ENCODE measurements around the gene SLC34A3. TPM values are rescaled to one million over a fixed set of nuclear protein-coding genes. Genes with fewer than 3 reads are reported as not detected.
A peak's percentile ranks its signal among the peaks of the same experiment; 100 is the strongest.

The SLC34A3 gene
- total RNA-seq, 1 donor from 2014 or later: not detected

GRCh38 chr9:137272241-137273094 lies 41.8 kb downstream of the SLC34A3 start:
- FAIRE-seq (no peak), DNase-seq (ENCODE audit: low read depth) (no peak)
- TF ChIP-seq CTCF (IDR thresholded peaks at IDR 0.05; ENCODE audit: insufficient read depth, low read length, severe bottlenecking): no peak
- Histone ChIP-seq H3K4me3 (ENCODE audit: low read depth, low read length) (no peak overlapping the region), H3K27me3 (ENCODE audit: control insufficient read depth, insufficient read depth, low read length) (no peaks in the 10 kb centered on the region), H3K36me3 (ENCODE audit: control insufficient read depth, insufficient read depth, low read length) (peaks cover 15% of the 10 kb centered on the region)

- Histone ChIP-seq H3K27me3 (ENCODE audit: control insufficient read depth, insufficient read depth, low read length) (no peaks in the 10 kb centered on the region), H3K4me3 (ENCODE audit: low read depth, low read length) (no peak overlapping the region), H3K36me3 (ENCODE audit: control insufficient read depth, insufficient read depth, low read length) (peaks cover 13% of the 10 kb centered on the region)
- FAIRE-seq (no peak), DNase-seq (ENCODE audit: low read depth) (no peak)
- TF ChIP-seq CTCF (IDR thresholded peaks at IDR 0.05; ENCODE audit: insufficient read depth, low read length, severe bottlenecking): no peak
Observed at GRCh38 chr9:137273095-137273490, 42.4 kb downstream of the SLC34A3 start.

- peak; percentile 70 for FAIRE-seq
- H3K4me3 ChIP-seq (ENCODE audit: low read depth, low read length): no peak overlapping the region
- TF ChIP-seq CTCF (IDR thresholded peaks at IDR 0.05; ENCODE audit: insufficient read depth, low read length, severe bottlenecking): no peak
- H3K27me3 ChIP-seq (ENCODE audit: control insufficient read depth, insufficient read depth, low read length): no peaks in the 10 kb centered on the region
- peak; percentile 73 for DNase-seq (ENCODE audit: low read depth)
- peaks cover 13% of the 10 kb centered on the region for H3K36me3 ChIP-seq (ENCODE audit: control insufficient read depth, insufficient read depth, low read length)
Observed at GRCh38 chr9:137273611-137274320, 43.1 kb downstream of the SLC34A3 start.

GRCh38 chr9:137275203-137275587 lies 44.5 kb downstream of the SLC34A3 start:
- no peak for TF ChIP-seq CTCF (IDR thresholded peaks at IDR 0.05; ENCODE audit: insufficient read depth, low read length, severe bottlenecking)
- Histone ChIP-seq H3K36me3 (ENCODE audit: control insufficient read depth, insufficient read depth, low read length) (peaks cover 21% of the 10 kb centered on the region), H3K27me3 (ENCODE audit: control insufficient read depth, insufficient read depth, low read length) (no peaks in the 10 kb centered on the region), H3K4me3 (ENCODE audit: low read depth, low read length) (no peak overlapping the region)
- no peak for FAIRE-seq
- DNase-seq (ENCODE audit: low read depth): no peak

GRCh38 chr9:137275588-137276472 lies 45.1 kb downstream of the SLC34A3 start:
- FAIRE-seq (no peak), DNase-seq (ENCODE audit: low read depth) (no peak)
- no peak for TF ChIP-seq CTCF (IDR thresholded peaks at IDR 0.05; ENCODE audit: insufficient read depth, low read length, severe bottlenecking)
- Histone ChIP-seq H3K27me3 (ENCODE audit: control insufficient read depth, insufficient read depth, low read length) (no peaks in the 10 kb centered on the region), H3K36me3 (ENCODE audit: control insufficient read depth, insufficient read depth, low read length) (peaks cover 23% of the 10 kb centered on the region), H3K4me3 (ENCODE audit: low read depth, low read length) (no peak overlapping the region)
